GM12891 (cell line): ENCODE data around the gene SOX10. TPM values are rescaled to one million over a fixed set of nuclear protein-coding genes. Genes with fewer than 3 reads are reported as not detected.

Experiments
- DNase-seq: peaks from one replicate; pipeline ENCODE4 v3.0.0; 2011; ENCODE audit warnings: low spot score; ENCODE audit not compliant: insufficient read length
- FAIRE-seq: peaks from 2 replicates; lab custom pipeline; 2011; peaks lifted over from hg19 to GRCh38; lab: Jason Lieb, UNC
- PAX5 ChIP-seq: IDR thresholded peaks from 2 replicates; pipeline ENCODE4 v1.6.1; 2011; ENCODE audit warnings: low read length, moderate library complexity, mild to moderate bottlenecking; ENCODE audit not compliant: insufficient read depth, severe bottlenecking
- POLR2A ChIP-seq: IDR thresholded peaks from 2 replicates; pipeline ENCODE4 v1.6.1; 2011; ENCODE audit warnings: low read depth, low read length, control low read depth
- POLR2AphosphoS5 ChIP-seq: IDR thresholded peaks from 2 replicates; pipeline ENCODE4 v1.6.1; 2011; ENCODE audit warnings: low read depth, low read length, control low read depth
- POU2F2 ChIP-seq: IDR thresholded peaks from 2 replicates; pipeline ENCODE4 v1.6.1; 2011; ENCODE audit warnings: low read depth, mild to moderate bottlenecking, control low read depth, low read length, moderate library complexity
- SPI1 ChIP-seq: IDR thresholded peaks from 2 replicates; pipeline ENCODE4 v1.6.1; 2011; ENCODE audit warnings: low read depth, low read length, control low read depth
- TAF1 ChIP-seq: IDR thresholded peaks from 2 replicates; pipeline ENCODE4 v1.6.1; 2011; ENCODE audit warnings: low read depth, low read length, control low read depth
- polyA plus RNA-seq: library from polyadenylated mRNA; unstranded; fragments of >200 nt; gene quantifications from one replicate; pipeline ENCODE4 v1.2.1, GENCODE V29; 2012; ENCODE audit warnings: low read depth, missing spikeins, inconsistent platforms; ENCODE audit not compliant: missing spikeins

Gene SOX10
- not detected for polyA plus RNA-seq

DNA sequence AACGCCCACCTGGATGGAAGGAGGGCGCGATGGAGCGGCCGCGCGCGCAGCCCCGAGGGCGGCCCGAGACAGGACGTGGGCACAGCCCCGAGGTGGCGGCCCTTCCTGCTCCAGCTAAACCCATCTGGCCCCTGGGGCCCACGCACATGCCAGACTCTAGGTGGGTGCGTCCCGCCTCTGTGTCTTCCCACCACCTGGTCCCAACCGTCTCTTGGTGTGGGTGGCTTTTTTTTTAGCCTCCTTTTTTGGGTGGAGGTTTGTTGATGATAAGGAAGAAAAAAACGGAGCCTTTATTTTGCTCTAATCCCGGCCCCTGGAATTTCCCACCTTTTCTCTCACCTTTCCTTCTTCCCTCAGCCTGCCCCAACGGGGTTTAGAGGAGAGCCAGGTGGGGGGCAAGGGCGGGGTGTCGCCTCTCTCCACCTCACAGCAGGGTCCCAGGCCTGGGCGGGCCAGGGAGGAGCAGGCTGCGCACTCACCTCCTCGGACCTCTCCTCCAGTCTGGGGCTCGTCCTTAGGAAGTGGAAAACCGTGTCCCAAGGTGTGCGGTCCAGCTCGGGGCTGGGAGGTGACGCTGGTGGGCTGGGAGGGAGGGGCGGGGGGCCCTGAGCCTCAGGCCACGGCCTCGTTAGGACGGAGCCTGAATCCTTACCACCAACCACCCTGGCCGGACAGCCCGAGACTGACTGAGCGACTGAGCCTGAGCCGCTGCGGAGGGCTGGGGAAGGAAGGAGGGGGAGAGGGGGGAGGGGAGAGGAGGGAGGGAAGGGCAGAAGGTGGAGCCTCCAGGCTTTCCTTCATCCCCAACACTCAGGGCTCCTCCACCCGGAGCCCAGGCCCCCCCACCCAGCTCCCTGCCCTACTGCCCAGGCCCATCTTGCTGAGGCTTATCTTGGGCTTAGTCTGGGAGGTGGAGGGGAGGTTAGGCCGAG lies at the start of gene SOX10:
Gene SOX10, minus strand, starts transcription at position 696 of the 932 bp plus-strand sequence. CDS start 771 bp downstream, outside the sequence.
- TF ChIP-seq POLR2A (no peak), SPI1 (no peak), POU2F2 (no peak), POLR2AphosphoS5 (no peak)
- no peak for DNase-seq

DNA sequence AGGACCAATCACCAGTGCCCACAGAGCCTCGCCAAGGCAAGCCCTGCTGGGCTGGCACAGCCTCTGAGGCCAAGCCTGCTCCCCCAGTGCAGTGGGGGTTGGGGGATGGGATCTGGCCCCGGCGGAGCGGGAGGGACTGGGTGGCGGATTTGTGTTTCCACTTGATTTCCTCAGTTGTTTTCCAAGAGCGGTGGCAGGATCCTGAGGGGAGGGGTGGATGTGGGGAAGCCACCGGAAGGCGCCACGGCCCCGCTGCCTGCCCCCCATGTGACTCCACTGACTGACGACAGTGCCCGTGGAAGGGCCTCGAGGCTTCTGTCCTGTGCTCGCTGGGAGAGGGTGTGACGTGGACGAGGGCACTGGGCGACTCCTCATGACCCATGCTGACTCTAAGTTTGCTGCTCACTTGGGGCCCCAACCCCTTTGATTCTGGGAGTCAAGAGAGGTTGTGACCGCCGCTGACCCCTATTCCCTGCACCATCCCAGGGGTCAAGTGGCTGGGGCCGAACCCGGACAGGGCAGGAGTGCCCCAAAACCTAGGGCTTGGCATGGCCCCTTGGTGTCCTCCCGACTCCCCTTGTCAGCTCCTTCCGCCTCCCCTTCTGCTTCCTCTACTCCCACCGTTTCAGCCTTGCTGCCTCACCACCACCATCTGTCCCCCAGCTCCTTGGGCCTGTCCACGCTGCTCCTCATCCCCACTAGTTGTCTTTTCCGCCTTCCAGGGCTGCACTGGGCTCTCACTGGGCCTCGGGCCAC lies 49.3 kb upstream of the SOX10 start:
- no peak for DNase-seq
- TF ChIP-seq POU2F2 (no peak), SPI1 (no peak), TAF1 (no peak), PAX5 (no peak), POLR2A (no peak), POLR2AphosphoS5 (no peak)
- no peak for FAIRE-seq

More for the DNA sequence above, at the start of gene SOX10:
- FAIRE-seq, result no peak

DNA sequence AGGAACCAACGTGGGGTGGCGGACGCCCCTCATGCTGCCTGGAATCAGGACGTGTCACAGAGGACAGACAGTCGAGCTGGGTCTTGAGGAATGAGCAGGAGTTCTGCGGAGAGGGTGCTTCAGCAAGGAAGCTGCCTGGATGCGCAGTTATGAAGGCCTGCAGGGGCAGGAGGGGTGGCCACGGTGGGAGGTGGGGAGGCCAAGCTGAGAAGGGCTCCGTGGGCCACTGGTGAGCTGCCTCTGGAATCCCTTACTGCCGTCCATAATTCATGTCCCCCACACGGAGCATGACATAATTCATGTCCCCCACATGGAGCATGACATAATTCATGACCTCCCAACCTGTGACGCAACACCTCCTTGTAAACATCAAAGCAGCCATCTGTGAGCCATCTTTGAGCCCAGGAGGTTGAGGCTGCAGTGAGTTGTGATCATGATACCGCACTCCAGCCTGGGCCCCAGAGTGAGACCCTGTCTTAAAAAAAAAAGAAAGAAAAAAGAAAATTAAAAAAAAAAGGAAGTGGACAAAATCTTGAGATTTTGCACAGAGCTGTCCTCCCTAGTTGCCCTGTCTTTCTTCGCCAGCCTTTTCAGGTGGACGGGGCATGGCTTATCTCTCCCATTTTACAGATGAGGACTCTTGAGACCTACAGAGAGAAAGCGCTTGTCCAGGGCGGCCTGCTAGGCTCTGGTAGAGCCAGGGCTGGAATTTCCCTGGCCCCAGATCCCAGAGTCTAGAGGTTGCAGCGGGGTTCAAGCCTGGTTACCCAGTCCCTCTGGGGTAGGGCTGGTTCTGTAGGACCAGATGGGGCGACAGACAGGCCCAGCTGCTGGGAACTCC lies 48.5 kb upstream of the SOX10 start:
- TF ChIP-seq POLR2AphosphoS5 (no peak), SPI1 (0 out of 2 replicates have a peak, but pooled peaks have one; percentile 31)
- no peak for FAIRE-seq
- DNase-seq, result no peak

DNA sequence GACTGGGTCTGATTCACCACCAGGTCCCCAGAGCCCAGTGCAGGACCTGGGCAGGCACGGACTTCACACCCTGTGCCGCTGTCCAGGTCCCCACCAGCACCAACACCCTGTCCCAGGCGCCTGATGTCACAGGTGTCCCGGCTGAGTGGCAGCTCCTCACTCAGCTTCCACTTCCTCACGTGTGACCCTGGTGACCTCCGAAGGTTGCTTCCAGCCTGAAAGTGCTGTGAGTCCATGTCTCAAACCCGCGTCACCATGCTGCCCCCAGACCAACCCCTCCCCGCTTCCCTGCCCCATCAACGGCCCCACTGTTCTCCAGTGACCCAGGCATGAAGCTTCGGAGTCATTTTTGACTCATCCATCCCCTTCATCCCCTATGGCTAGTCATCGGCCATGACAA lies 47.1 kb upstream of the SOX10 start:
- TF ChIP-seq POLR2A (no peak), SPI1 (no peak), POU2F2 (no peak), POLR2AphosphoS5 (no peak), PAX5 (no peak), TAF1 (no peak)
- FAIRE-seq, result no peak
- no peak for DNase-seq

DNA sequence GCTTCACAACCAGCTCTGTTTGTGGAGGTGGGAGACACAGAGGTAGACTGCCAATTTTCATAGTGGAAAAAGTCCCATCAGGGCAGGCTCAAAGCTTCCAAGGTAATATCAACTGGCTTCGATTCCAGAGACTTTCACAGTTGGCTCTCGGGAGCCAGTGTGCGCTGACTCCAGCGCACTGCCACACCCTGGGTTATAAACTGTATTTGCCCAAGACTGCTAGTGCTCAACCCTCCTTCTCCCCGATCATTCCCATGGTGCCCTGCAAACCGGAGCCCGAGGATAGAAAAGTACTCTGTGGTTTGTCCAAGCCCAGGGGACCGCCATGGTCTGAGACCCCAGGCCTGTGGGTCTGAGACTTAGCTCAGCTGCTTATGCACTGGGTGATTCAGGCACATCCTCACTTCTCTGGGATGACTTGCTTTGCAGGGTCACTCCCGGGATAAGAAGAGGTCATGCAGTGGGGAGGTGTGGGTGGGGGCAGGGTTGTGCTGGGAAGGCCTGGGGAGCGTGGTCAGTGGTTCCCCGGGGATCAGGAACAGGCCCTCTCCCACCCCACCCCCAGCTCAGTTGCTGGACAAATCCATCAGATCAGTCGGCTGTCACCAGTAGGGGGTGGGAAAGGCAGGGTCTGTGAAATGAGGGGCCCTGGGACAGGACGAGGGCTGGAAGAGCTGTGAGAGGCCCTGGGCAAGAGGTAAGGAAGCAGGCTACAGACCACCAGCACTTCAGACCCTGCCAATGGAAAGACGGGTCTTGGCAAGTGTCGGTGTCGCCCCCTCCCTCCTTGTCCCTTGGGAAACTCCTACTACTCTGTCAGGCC lies 46.2 kb upstream of the SOX10 start:
- TF ChIP-seq SPI1 (no peak), PAX5 (no peak)
- no peak for FAIRE-seq

DNA sequence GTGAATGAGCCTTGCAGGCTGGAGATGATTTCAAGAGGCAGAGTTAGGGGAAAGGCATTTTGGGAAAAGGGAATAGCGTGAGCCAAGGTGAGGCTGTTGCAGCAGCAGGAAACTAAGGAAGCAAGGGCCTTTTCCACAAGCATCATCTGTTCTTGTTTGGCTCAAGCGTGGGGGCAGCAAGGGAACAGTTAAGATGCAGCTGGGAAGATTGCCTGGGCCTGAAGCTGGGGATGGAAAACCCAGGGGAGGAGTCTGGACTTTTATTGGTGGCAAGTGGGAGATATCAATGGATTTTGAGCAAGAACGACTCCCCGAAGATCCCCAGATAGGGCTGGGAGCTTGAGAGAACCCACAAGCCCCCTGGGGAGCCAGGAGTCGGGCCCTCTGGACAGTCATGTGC lies 45.5 kb upstream of the SOX10 start:
- no peak for FAIRE-seq
- DNase-seq, result no peak
- TF ChIP-seq SPI1 (no peak), POLR2AphosphoS5 (no peak), POLR2A (no peak), PAX5 (no peak), POU2F2 (no peak), TAF1 (no peak)

More for the DNA sequence above, 46.2 kb upstream of the SOX10 start:
- no peak for DNase-seq

DNA sequence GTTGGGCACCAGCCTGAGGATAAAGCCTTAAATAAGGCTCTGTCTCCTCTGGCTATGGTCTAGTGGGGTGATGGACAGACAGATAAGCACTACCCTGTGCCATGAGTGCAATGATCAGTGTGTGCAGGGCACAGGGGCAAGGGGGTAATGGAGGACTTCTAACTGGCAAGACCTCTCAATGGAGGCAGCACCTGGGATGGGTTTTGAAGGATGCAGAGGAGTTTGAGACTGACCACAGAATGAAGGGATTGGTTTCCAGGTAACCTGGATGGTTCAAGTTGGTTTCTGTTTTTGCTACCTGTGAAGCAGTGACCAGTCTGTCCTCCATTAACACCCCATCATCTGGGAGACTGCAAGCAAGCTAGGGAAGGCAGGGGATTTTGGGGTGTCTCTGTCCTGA lies 45.0 kb upstream of the SOX10 start:
- no peak for FAIRE-seq
- TF ChIP-seq POU2F2 (no peak), TAF1 (no peak), POLR2A (no peak), PAX5 (no peak), SPI1 (no peak), POLR2AphosphoS5 (no peak)
- no peak for DNase-seq

DNA sequence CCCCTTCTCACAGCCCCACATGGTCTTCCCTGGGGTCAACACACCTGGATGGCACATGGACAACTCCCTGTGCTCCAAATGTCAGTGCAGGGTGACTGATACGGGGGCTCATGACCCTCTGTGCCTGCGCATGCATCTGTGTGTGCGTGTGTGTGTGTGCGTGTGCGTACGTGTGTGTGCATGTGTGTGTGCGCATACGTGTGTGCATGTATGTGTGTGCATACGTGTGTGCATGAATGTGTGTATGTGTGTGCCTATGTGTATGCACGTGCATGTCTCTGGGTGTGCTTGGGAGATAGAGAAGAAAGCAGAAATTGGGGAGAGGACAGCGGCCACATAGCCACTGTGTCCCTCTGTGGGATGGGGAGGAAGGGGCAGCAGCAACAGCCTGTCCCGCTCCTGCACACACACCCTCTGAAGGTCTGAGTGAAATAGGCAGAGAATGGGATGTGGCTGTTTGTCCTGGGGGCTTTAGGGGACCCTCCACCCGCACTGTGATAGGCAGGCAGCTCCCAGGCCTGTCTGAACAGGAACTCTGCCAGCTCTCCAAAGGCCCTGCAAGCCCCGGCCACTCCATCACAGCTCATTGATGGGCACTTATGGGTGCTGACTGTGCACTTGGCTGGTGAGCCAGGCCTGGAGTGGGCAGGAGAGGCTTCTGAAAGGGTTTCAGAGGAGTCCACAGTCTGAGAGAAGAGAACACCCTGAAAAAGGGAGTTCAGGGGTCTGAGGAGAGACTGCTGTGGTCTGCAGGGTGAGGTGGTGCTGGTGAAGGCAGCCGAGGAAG lies 44.2 kb upstream of the SOX10 start:
- no peak for TF ChIP-seq TAF1
- DNase-seq (no peak), FAIRE-seq (no peak)
